NCI-H1105 (cell line): Measurements from ENCODE around the gene SPATA18.
A peak's percentile ranks its signal among the peaks of the same experiment; 100 is the strongest.
"Not testable (repeated sequence)": the region's sequence is repeated elsewhere in the genome, so short reads cannot be mapped to it uniquely, and the experiment has no call there.

Experiments
- DNase-seq: peaks from one replicate; lab custom pipeline; 2025; lab: John Stamatoyannopoulos, UW

The SPATA18 gene

DNA sequence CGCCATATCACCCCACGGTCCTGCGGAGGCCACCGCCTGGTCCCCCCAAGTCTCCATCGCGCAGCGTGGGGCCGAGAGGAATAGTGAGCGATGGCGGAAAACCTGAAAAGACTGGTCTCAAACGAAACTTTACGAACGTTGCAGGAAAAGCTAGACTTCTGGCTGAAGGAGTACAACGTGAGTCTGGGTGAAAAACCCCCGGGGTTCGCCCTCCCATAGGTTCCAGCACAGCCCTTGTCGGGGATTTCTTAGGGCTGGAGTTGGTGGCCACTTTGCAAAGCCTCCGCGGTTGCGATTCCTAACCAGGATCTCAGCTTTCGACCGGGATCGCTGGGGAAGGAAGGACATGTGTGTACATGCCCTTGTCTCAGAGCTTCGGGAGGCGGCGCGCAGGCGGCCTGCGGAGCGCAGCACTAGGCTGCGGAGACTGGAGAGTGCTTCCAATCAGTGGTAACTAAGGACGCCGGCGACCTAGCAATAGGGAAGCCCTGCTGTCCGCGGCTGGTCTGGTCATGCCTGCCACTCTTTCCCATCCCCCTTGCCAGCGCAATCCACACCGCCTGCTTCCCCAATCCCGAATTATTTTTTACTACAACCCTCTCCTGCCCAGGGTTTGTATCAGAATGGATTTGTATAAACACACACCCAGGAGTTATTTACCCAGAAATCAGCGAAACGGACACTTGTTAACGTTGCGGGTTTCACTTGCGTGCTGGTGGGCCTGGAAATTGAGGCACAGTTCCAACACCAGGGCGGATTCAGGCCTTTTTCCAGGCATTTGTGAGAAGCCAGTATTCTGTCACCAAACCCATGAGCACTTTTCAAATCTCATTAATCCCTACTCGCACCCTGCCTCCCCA lies 741 bp downstream of the SPATA18 start:
- DNase-seq: peak; percentile 55

- no peak for DNase-seq
These were observed 1.3 kb downstream of the SPATA18 start for GRCh38 chr4:52052475-52052780.

- no peak for DNase-seq
These were observed 3.1 kb downstream of the SPATA18 start for GRCh38 chr4:52054254-52054653.

- DNase-seq: no peak
These were observed 6.1 kb downstream of the SPATA18 start for GRCh38 chr4:52057196-52057595.

DNA sequence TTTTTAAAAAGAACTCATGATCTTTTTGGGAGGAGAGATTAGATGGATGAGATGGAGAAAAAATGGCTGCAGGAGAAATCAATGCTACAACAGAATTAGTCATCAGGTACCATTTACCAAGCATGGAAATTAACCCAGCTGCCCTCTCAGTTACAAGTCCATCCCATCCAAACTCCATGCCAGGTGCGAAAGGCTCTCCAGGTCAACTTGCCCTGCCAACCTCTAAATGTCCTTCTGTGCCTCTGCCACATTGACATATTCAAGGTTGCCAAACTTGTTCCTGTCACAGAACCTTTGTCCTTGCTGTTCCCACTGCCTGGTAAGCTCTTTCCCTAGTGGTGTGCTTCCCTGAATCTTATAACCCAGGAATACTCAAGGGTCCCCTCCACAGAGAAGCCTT lies 7.2 kb downstream of the SPATA18 start:
- no peak for DNase-seq

DNA sequence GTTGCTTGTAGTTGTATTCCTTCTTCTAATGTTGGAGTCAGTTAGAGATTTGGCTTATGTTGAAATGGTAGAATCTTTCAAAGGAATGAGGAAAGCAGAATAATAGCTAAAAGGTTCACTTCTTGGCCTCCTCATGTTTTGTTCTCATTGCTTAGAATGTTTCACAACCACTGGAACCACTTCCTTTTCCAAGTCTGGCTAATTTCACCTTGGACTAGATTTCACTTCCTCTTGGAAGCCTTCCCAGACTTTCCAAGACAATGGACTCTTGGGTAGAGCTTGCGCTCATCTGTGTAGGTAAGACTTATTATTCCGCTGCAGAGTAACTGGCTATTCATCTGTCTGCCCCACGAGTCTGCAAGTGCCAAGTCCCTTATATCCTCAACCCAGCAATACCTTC lies 8.3 kb downstream of the SPATA18 start:
- DNase-seq: no peak

GRCh38 chr4:52069571-52069970 lies 18.5 kb downstream of the SPATA18 start:
- DNase-seq: no peak

DNA sequence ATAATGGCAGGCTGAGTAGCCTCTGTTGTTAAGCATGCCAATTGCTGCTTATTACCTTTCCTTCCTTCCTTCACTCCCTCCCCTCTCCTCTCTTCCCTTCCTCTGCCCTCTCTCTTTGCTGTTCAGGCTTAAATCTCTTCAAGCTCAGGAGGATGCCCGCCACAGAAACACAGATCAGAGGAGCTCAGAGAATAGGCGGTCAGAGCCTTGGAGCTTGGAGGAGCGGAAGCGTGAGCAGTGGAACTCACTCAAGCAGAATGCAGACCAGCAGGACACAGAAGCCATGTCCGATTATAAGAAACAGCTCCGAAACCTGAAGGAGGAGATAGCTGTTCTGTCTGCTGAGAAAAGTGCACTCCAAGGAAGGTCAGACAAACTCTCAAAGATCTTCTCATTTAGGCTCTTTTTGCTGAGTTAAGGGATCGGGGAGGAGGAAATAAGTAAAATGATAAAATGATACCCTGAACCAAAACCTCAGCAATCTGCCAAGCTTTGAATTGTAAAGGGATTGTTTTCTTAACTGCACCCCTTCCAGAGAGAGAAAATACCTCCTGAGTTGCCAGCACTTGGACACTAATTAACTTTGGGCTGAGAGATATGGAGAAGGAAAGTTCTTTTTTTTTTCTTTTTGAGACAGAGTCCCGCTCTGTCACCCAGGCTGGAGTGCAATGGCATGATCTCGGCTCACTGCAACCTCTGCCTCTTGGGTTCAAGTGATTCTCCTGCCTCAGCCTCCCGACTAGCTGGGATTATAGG lies 20.9 kb downstream of the SPATA18 start:
- no peak for DNase-seq

DNA sequence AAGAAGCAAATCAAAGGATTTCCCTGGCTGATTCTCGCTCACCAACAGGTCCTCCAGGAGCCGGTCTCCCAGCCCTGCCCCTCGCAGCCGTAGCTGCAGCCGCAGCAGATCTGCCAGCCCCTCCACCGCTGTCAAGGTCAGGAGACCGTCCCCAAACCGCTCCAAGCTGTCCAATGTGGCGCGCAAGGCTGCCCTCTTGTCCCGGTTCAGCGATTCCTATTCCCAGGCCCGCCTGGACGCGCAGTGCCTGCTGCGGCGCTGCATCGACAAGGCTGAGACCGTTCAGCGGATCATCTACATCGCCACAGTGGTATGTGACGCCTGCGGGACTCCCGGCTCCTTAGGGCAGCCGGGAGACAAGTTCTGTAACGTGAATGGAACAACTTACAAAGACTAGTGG lies 25.6 kb downstream of the SPATA18 start:
- no peak for DNase-seq

- DNase-seq: no peak
These were observed 28.6 kb downstream of the SPATA18 start for GRCh38 chr4:52079659-52080058.

DNA sequence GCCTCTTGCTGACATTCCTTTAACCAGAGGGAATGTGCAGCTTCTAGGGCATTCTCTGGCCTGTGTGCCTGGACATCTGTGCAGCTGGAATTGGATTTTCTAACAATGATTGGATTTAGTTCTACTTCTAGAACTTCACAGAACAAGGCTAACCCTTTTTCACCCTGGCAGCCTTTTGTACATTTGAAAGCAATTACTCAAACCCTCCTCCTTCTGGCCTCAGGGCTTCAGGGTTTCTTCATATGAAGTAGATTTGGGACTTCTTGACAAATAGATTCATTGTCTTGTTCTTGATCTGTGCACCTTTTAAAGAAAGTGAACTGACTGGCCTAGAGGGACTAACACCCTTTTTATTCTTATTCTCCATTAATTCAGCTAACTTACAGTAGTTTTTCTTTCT lies 30.1 kb downstream of the SPATA18 start:
- DNase-seq: no peak

GRCh38 chr4:52086425-52086824 lies 35.3 kb downstream of the SPATA18 start:
- not testable (repeated sequence) for DNase-seq

GRCh38 chr4:52091801-52092200 lies 40.7 kb downstream of the SPATA18 start:
- no peak for DNase-seq

GRCh38 chr4:52093466-52093865 lies 42.4 kb downstream of the SPATA18 start:
- DNase-seq: no peak

DNA sequence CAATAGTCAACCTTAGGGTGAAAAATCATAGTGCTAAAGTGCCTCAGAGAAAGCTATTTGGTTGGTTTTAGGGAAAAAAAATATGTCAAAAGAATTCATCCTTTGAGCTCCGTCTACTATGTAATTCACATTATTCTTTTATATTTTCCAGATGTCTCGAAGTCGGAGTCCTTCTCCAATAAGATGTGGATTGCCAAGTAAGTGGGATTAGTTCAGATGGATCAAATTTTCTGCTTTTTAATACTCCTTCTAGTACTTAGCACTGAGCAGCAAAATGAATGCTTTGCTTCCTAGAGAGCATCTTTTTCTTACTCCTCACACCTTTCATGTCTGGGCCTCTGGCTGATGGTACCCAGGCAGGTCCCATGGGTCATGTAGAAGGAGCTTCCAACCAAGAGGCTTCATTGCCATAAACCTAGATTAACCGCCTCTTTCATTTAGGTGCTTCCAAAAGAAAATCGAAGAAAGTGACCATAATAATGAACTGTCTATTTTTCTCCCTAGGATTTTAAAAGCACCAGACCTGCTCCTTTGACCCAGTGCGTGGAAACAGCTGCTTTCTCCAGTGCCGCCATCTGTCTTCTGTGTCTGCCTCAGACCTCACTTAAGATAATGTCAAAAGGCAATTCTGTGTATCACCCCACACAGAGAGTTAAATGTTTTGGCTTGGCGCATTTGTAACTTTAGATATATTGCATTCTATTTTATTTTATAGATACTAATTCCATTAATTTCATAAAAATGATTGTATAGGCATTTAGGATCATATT lies 43.5 kb downstream of the SPATA18 start:
- no peak for DNase-seq

GRCh38 chr4:52095374-52095773 lies 44.3 kb downstream of the SPATA18 start:
- no peak for DNase-seq

DNA sequence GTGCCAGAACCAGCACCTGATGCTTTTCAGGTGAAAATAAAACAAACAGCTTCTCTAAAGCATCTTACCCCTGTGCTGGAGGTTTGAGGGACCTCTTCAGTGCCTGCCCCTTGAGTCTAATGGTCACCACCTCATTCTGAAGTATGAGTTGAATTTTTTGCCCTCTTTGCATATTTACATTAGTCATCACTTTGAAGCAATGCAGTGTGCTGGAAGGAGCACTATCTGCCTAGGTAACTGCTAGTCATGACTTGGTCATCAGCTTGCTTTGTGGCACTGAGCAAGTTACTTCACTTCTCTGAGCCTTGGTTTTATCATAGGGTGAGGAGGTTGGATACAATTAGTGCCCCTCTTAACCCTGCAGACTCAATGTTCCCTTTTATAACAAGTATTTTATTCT lies 44.9 kb downstream of the SPATA18 start:
- no peak for DNase-seq

- DNase-seq: no peak
These were observed 47.5 kb downstream of the SPATA18 start for GRCh38 chr4:52098618-52099017.

- DNase-seq: no peak
These were observed 48.9 kb downstream of the SPATA18 start for GRCh38 chr4:52099860-52100461.

DNA sequence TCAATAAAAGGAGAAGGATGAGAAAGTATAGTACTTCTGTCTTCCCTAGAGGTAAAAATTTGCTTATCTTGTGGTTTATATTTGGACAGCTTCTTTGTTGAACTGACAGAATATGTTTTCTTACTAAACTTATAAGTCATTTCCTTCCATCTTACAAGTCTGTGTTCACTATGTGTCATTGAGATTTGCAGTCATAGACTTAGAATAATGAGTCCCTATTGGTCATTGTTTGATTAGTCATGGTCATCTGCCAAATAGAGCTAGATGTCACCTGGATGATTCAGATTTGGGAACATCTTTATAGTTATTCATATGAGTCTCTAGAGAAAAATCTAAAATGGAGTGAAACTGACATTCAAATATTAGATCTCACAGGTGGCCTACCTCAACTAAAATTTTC lies 51.5 kb downstream of the SPATA18 start:
- DNase-seq: no peak

DNA sequence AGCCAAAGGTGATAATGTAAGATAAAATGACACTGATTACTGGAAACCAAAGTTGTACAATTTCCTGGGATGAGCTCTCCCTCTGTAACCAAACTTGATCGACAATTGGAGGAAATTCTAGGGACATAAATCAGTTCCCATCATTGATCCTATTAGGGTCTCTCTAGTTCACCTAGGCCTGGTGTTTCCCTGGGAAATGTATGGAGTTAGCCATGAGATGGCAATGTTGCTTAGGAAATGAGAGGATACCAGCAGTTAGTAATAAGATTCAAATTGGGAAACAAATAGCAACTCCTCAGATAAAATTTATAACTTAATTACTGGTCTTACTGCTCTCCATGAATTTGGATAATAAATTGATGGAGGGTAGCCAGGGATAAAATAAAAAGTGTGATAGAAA lies 52.2 kb downstream of the SPATA18 start:
- no peak for DNase-seq

- no peak for DNase-seq
These were observed 54.2 kb downstream of the SPATA18 start for GRCh38 chr4:52105276-52105675.
